ENCODE results near the gene PSIP1. TPM values are rescaled to one million over a fixed set of nuclear protein-coding genes. Genes with fewer than 3 reads are reported as not detected.
A peak's percentile ranks its signal among the peaks of the same experiment; 100 is the strongest.

Gene PSIP1
- total and polyA plus RNA-seq, 2 experiments from 2014 or later = 35.1 to 37.3 TPM

DNA sequence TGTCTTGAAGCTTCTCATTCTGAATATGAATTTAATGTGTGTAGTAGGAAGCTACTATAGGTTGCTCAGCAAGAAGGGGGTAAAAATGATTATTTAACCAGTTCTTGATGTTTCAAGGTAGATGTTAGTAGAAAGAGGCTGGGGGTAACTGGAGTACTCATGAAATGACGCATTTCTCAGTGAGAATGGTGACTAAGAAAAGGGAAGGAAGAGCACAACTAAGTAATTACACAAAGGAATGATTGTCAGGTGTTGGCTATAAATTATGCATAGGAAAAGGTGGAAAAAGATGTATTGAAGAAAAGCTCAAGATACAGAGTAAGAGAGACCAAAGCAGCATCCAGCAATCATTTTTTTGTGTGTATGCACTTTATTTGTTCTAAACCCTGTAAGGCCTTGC lies 1.4 kb upstream of the PSIP1 start:
- no peaks in the 10 kb centered on the region for H3K9me2 ChIP-seq (replicated peaks; ENCODE audit: insufficient read depth)
- H3K36me3 ChIP-seq (replicated peaks; ENCODE audit: insufficient read depth, low read depth) = no peaks in the 10 kb centered on the region
- TF ChIP-seq, protein P1, sequence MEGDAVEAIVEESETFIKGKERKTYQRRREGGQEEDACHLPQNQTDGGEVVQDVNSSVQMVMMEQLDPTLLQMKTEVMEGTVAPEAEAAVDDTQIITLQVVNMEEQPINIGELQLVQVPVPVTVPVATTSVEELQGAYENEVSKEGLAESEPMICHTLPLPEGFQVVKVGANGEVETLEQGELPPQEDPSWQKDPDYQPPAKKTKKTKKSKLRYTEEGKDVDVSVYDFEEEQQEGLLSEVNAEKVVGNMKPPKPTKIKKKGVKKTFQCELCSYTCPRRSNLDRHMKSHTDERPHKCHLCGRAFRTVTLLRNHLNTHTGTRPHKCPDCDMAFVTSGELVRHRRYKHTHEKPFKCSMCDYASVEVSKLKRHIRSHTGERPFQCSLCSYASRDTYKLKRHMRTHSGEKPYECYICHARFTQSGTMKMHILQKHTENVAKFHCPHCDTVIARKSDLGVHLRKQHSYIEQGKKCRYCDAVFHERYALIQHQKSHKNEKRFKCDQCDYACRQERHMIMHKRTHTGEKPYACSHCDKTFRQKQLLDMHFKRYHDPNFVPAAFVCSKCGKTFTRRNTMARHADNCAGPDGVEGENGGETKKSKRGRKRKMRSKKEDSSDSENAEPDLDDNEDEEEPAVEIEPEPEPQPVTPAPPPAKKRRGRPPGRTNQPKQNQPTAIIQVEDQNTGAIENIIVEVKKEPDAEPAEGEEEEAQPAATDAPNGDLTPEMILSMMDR (IDR thresholded peaks at IDR 0.05; ENCODE audit: poor library complexity) = no peak
- TF ChIP-seq EZH2phosphoT487 (IDR thresholded peaks at IDR 0.05; ENCODE audit: low read depth, severe bottlenecking, unreplicated experiment) (no peak), EZH2 (IDR thresholded peaks at IDR 0.05; ENCODE audit: borderline replicate concordance) (no peak)
- DNase-seq (ENCODE audit: low spot score) = no peak
- H3K4me2 ChIP-seq = no peak overlapping the region
- H4K20me1 ChIP-seq (ENCODE audit: insufficient read depth, poor library complexity, severe bottlenecking) = no peaks in the 10 kb centered on the region
- H3K79me2 ChIP-seq = peaks cover 29% of the 10 kb centered on the region
- 85% methylated on average over 1 of the region's 1 CpG for WGBS (ENCODE audit: low lambda C conversion rate, missing lambda C conversion rate)
- no peaks in the 10 kb centered on the region for H3K4me1 ChIP-seq (ENCODE audit: insufficient read depth)
- no peak overlapping the region for H3K27ac ChIP-seq
- H2AFZ ChIP-seq = no peak overlapping the region
- no peak overlapping the region for H3K4me3 ChIP-seq
- H3K9me3 ChIP-seq (ENCODE audit: low read depth) = no peaks in the 10 kb centered on the region
- H3K27me3 ChIP-seq = no peaks in the 10 kb centered on the region

DNA sequence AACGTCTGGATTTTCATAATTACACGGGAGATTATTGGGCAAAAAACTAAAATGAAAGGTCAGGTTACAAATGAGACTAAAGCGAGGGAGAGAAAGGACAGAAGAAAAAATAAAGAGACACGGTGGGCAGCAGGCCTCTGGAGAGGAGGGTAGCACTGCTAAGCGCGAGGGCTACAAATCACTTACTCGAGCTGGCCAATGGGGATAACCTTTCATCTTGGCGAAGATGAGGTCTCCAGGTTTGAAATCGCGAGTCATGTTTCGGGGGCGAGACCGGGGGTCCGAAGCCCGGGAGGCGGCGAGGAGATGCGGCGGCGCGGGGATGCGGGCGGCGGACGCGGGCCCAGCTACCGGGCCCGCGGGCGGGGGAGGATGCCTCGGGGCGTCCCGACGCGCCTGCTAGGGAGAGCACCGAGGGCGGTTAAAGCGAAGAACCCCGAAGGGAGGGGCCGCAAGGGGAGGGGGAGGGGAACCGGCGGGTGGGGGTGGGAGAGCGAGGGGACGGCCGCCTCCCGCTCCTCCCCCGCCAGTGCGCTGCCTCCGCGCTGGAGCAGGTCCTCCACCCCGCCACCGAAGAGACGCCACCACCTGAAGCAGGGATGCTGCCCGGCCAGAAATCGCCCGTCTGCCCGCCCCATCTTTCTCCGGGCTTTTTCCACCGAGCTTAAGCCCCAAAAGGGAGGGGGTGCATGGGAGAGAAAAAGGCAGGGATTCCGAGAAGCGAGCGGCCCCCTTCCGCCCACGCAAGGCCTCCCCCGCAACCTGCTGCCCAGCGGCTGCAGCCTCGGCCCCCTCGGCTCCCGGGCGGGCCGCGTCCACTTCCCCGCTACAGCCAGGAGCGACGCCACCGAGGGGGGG lies 610 bp downstream of the PSIP1 start:
- H2AFZ ChIP-seq = peak overlapping the region; percentile 89
- H3K4me1 ChIP-seq (ENCODE audit: insufficient read depth) = no peaks in the 10 kb centered on the region
- TF ChIP-seq EZH2phosphoT487 (IDR thresholded peaks at IDR 0.05; ENCODE audit: low read depth, severe bottlenecking, unreplicated experiment) (no peak), EZH2 (IDR thresholded peaks at IDR 0.05; ENCODE audit: borderline replicate concordance) (no peak)
- TF ChIP-seq, protein P1 (IDR thresholded peaks at IDR 0.05; ENCODE audit: poor library complexity) = no peak
- H3K9me2 ChIP-seq (replicated peaks; ENCODE audit: insufficient read depth) = no peaks in the 10 kb centered on the region
- H3K36me3 ChIP-seq (replicated peaks; ENCODE audit: insufficient read depth, low read depth) = no peaks in the 10 kb centered on the region
- peak overlapping the region; percentile 97 for H3K27ac ChIP-seq
- WGBS (ENCODE audit: low lambda C conversion rate, missing lambda C conversion rate) = 2% methylated on average over 46 of the region's 76 CpGs
- peak overlapping the region; percentile 80 for H3K4me2 ChIP-seq
- no peaks in the 10 kb centered on the region for H3K9me3 ChIP-seq (ENCODE audit: low read depth)
- H3K27me3 ChIP-seq = no peaks in the 10 kb centered on the region
- H3K79me2 ChIP-seq = peaks cover 40% of the 10 kb centered on the region
- peak; percentile 57 for DNase-seq (ENCODE audit: low spot score)
- no peaks in the 10 kb centered on the region for H4K20me1 ChIP-seq (ENCODE audit: insufficient read depth, poor library complexity, severe bottlenecking)
- H3K4me3 ChIP-seq = peak overlapping the region; percentile 98

DNA sequence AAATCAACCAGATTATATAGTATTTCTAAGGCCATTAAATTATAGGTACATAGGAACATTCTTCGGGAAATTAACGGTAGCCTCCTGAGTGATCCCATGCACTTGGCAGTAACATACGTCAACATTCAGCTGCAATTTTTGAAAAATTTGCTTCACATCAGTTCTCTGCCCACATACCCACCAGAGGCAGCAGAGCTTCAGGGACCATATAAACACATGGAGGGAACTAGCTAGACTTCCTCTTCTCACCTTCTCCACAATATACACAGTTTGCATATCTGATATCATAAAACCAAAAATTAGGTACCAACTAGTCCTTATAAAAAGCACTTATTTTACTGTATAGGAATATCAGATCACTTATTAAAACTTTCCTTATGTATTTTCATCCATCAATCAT lies 4.8 kb downstream of the PSIP1 start:
- Histone ChIP-seq H3K9me3 (ENCODE audit: low read depth) (no peaks in the 10 kb centered on the region), H3K9me2 (replicated peaks; ENCODE audit: insufficient read depth) (no peaks in the 10 kb centered on the region), H3K4me1 (ENCODE audit: insufficient read depth) (no peaks in the 10 kb centered on the region), H3K4me2 (no peak overlapping the region), H4K20me1 (ENCODE audit: insufficient read depth, poor library complexity, severe bottlenecking) (no peaks in the 10 kb centered on the region), H3K36me3 (replicated peaks; ENCODE audit: insufficient read depth, low read depth) (no peaks in the 10 kb centered on the region), H2AFZ (no peak overlapping the region), H3K79me2 (peaks cover 51% of the 10 kb centered on the region), H3K4me3 (no peak overlapping the region), H3K27ac (no peak overlapping the region), H3K27me3 (no peaks in the 10 kb centered on the region)
- TF ChIP-seq, protein P1 (IDR thresholded peaks at IDR 0.05; ENCODE audit: poor library complexity) = no peak
- TF ChIP-seq EZH2 (IDR thresholded peaks at IDR 0.05; ENCODE audit: borderline replicate concordance) = no peak
- TF ChIP-seq EZH2phosphoT487 (IDR thresholded peaks at IDR 0.05; ENCODE audit: low read depth, severe bottlenecking, unreplicated experiment) = no peak
- DNase-seq (ENCODE audit: low spot score) = no peak
- WGBS (ENCODE audit: low lambda C conversion rate, missing lambda C conversion rate) = 96% methylated on average over 3 of the region's 3 CpGs
